GM13977 (cell line): Measurements from ENCODE around the gene PLA2R1.

ENCODE experiments used
- DNase-seq: peaks from one replicate; pipeline ENCODE4 v3.0.0; 2012; ENCODE audit warnings: low spot score
- in situ Hi-C: fragments of 300-500 bp; cut with MboI; formaldehyde crosslinking; loops from one replicate; pipeline ENCODE4 v1.12.0; 2022; ENCODE audit warnings: low sequenced_read_pairs, low pct_unique_long_range_greater_than_20kb, mixed read lengths, inconsistent platforms; ENCODE audit not compliant: unreplicated experiment
- TF ChIP-seq, protein P1 (sequence below): IDR thresholded peaks from 2 replicates; pipeline ENCODE4 v1.5.1; 2012; ENCODE audit warnings: mild to moderate bottlenecking, control low read depth; ENCODE audit not compliant: insufficient read depth; ENCODE audit errors: extremely low read depth, missing control alignments

Gene PLA2R1

DNA sequence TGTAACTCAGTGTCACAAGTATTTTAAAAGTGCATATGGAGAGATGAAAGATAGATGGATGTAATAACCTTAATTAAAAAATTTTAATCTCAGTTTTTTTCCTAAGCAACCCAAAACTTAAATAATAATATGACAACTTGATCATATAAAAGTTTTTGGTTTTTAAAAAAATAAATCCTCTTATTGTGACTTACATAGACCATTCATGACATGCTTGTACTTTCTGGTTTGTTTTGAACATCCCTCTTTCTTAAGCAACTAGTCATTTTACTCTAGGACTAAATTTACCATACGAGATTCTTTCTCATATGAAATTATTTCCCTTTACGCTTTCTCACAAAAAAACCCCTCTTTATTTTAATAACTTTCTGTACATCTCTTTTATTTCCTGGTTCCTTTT, 6.5 kb upstream of the PLA2R1 start:
- TF ChIP-seq, protein P1, sequence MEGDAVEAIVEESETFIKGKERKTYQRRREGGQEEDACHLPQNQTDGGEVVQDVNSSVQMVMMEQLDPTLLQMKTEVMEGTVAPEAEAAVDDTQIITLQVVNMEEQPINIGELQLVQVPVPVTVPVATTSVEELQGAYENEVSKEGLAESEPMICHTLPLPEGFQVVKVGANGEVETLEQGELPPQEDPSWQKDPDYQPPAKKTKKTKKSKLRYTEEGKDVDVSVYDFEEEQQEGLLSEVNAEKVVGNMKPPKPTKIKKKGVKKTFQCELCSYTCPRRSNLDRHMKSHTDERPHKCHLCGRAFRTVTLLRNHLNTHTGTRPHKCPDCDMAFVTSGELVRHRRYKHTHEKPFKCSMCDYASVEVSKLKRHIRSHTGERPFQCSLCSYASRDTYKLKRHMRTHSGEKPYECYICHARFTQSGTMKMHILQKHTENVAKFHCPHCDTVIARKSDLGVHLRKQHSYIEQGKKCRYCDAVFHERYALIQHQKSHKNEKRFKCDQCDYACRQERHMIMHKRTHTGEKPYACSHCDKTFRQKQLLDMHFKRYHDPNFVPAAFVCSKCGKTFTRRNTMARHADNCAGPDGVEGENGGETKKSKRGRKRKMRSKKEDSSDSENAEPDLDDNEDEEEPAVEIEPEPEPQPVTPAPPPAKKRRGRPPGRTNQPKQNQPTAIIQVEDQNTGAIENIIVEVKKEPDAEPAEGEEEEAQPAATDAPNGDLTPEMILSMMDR: no peak
- in situ Hi-C loops: no loop called here
- no peak for DNase-seq

- DNase-seq: no peak
- in situ Hi-C loops: no loop called here
- TF ChIP-seq, protein P1: no peak
These were observed 2.5 kb upstream of the PLA2R1 start for GRCh38 chr2:160064916-160065315.

- in situ Hi-C loops: no loop called here
- DNase-seq: no peak
These were observed 1.6 kb upstream of the PLA2R1 start for GRCh38 chr2:160063879-160064612.

DNA sequence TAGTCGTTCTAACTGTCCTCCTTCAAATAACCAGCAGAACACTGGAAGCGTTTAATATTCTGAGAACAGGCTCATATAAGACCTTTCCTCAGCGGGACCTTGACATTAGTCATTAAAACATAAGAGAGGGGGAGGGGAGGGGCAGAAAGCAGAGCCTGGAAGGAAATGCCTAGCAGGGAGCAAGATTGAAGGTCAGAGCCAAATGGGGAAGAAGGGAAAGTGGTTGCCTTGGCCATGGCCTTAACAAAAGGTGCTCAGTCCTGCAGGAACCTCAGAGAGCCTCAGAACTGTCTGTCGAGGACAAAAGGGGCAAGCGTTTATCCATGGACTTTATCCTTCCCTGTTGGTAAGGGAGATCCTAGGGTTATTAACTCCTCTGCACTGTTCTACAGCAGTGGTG, 856 bp upstream of the PLA2R1 start:
- TF ChIP-seq, protein P1: no peak
- in situ Hi-C loops: no loop called here
- no peak for DNase-seq

More at GRCh38 chr2:160063879-160064612, 1.6 kb upstream of the PLA2R1 start:
- TF ChIP-seq, protein P1: no peak

DNA sequence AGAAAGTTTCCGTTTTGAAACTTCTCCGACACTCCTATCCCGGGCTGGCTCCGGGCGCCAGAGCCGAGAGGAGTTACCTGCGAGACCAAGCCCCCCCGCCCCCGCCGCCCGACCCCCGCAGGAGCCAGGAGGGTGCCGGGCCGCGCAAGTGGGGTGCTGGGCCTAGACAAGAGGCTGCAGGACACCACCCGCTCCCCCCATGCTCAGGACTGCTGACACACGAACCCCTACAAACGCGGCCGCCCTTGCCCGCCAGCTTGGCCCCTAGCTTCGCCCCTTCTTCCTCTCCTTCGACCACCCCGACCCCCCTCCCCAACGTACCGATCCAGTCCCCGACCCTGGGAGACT, 497 bp downstream of the PLA2R1 start:
- in situ Hi-C loops: no loop called here
- TF ChIP-seq, protein P1: no peak
- DNase-seq: no peak

GRCh38 chr2:160061533-160061932, 882 bp downstream of the PLA2R1 start:
- DNase-seq: no peak
- TF ChIP-seq, protein P1: no peak
- in situ Hi-C loops: no loop called here
